HG03575 (cell line): ENCODE results near the gene INPP5A.
"Not testable (repeated sequence)": the region's sequence is repeated elsewhere in the genome, so short reads cannot be mapped to it uniquely, and the experiment has no call there.

Experiments used
- ATAC-seq: cut with Tn5 transposase; IDR thresholded peaks from one replicate; pipeline ENCODE4 v1.9.1; 2021; ENCODE audit not compliant: unreplicated experiment, insufficient number of reproducible peaks, low FRiP score; ENCODE audit errors: extremely low read depth

The INPP5A gene

DNA sequence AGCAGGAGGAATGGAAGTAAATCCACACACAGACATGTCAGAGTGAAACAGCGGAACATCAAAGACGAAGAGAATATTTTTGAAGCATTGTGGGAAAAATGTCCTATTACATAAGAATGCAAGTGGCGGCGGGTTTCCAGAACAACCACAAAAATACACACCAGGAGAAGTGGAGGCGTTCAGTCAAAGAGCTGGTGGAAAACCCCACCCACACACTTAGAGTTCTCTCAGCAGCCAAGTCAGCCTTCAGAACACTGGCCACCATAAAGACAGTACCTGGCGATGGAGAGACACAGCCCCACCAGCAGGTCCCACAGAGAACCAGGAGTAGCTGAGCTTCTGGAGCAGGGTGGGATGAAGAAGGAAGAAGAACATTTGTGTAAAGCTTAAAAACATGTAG, 224.7 kb downstream of the INPP5A start:
- ATAC-seq = no peak

DNA sequence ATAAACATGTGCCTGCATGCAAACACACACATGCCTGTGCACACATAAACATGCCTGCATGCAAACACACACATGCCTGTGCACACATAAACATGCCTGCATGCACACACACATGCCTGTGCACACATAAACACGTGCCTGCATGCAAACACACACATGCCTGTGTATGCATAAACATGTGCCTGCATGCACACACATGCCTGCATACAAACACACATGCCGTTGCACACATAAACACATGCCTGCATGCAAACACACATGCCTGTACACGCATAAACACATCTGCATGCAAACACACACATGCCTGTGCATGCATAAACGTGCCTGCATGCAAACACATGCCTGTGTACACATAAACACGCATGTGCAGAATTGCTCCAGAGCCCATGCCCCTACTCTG, 226.0 kb downstream of the INPP5A start:
- no peak for ATAC-seq

DNA sequence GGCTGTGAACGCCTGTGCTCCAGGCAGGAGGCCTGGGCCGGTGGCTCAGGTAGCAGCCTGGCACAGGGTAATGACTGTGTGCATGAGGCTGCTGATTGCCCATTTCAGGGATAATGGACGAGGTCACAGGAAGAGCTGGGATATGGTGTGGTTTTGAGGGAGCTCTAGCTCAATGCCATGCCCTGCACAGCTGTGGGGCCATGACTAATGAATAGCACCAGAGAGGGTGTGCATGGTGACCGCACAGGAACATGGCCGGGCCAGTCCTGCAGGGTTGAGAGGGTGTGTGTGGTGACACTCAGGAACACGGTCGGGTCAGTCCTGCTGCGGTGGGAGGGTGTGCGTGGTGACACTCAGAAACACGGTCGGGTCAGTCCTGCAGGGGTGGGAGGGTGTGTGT, 226.5 kb downstream of the INPP5A start:
- no peak for ATAC-seq

GRCh38 chr10:132765435-132765834, 227.8 kb downstream of the INPP5A start:
- no peak for ATAC-seq

DNA sequence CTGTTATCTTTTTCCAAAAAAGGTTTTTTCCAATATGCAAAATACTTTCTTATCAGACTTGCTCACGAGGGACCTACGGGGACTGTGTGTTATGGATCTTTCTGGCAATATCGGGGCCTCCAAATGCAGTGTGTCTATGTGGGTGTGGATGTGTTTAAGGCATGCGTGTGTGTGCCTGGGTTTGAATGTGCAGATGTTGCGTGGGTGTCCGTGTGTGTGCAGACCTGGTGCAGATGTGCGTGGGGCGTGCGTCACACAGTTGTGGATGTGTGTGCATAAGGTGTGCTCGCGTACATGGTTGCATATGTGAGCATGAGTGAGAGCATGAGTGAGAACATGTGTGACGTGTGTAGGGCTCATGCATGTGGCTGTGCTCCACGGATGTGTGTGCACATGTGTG, 228.7 kb downstream of the INPP5A start:
- no peak for ATAC-seq

DNA sequence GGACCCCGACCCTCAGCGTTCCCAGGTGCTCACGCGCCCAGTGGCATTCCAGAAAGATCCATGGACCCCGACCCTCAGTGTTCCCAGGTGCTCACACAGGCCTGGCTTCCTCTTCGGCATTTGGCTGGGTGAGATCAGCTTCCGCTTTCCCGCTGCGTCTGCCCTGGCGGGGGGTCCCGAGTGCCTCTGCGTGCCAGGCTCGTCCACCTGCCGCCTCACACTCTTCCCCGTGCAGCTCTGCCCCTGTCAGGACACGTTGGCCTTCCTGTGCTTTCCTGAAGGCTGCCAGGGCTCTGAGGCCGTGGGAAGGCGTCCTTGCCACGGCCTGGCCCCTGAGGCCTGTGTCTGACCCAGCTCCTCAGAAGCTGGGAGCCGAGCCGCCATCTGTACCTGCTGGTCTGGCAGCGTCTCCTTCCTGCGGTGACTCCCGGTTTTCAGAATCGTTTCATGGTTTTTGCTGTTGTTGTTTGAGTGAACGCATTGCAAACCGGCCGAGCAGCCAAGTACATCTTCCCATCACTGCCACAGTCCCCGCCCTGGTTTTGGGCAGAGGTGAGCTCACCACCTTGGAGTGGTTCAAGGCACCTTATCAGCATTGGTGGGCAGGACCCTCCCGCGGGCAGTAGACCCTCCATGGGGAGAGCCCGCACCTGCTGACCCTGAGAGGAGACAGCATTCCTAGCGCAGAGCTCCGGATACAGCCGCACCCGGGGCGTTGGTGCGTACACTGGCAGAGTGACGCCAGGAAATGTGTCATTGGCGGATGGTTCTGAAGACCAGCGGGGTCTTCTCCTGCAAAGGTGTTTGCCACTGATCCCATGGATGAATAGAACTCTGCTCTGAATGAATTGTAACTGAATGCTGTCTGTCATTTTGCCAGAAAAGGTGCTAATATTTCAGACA, 231.0 kb downstream of the INPP5A start:
- no peak for ATAC-seq

- ATAC-seq = no peak
Measured at GRCh38 chr10:132770061-132771021, 232.8 kb downstream of the INPP5A start.

GRCh38 chr10:132772816-132773215, 235.2 kb downstream of the INPP5A start:
- ATAC-seq = not testable (repeated sequence)

- no peak for ATAC-seq
Measured at GRCh38 chr10:132774181-132774901, 236.8 kb downstream of the INPP5A start.

GRCh38 chr10:132774902-132775863, 237.6 kb downstream of the INPP5A start:
- no peak for ATAC-seq

- ATAC-seq = no peak
Measured at GRCh38 chr10:132776186-132776585, 238.6 kb downstream of the INPP5A start.

GRCh38 chr10:132776821-132777220, 239.2 kb downstream of the INPP5A start:
- no peak for ATAC-seq

DNA sequence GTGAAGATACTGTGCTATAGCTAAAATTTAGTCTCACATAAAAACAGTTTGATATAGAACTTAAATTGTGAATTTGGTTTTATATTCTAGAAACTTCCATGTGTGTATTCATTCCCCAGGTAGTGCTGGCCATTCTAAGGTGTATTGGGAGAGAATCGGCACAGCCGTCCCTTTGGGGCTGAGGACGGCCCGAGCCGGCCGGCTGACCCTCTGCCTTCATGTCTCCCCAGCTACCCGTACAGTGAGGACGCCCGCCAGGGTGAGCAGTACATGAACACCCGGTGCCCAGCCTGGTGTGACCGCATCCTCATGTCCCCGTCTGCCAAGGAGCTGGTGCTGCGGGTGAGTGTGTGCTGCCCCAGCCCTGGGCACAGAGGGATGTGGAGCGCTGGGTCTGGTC, 239.9 kb downstream of the INPP5A start:
- ATAC-seq = no peak

- ATAC-seq = no peak
Measured at GRCh38 chr10:132779549-132780294, 242.1 kb downstream of the INPP5A start.

DNA sequence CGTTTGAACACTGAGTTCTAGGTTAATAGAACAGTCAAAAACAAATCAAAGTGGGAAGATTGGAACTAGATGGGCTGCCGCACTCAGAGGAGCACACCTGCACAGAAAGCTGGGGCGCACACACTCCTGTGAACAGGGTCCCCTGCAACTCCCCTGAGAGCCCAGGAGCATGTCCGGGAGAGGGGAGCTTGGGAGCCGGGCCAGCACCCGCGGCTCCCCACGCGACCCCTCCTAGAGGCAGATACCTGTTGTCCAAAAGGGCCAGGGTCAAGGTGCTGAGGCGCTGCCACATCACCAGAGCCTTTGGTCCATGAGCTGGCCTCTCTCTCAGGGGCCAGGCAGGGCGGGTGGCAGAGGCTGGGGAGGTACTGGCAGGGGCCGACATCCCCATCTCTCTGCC, 242.8 kb downstream of the INPP5A start:
- no peak for ATAC-seq

- no peak for ATAC-seq
Measured at GRCh38 chr10:132781556-132781955, 244.0 kb downstream of the INPP5A start.

GRCh38 chr10:132783165-132783939, 245.8 kb downstream of the INPP5A start:
- no peak for ATAC-seq
